GM20000 (cell line): ENCODE results near the gene TSEN2.
A peak's percentile ranks its signal among the peaks of the same experiment; 100 is the strongest.

Experiments
- DNase-seq: peaks from one replicate; pipeline ENCODE4 v3.0.0; 2012; ENCODE audit warnings: low spot score
- TF ChIP-seq, protein P1 (sequence below): IDR thresholded peaks from 2 replicates; pipeline ENCODE4 v1.5.1; 2012; ENCODE audit warnings: mild to moderate bottlenecking, control low read depth; ENCODE audit errors: extremely low read depth, missing control alignments

Gene TSEN2

DNA sequence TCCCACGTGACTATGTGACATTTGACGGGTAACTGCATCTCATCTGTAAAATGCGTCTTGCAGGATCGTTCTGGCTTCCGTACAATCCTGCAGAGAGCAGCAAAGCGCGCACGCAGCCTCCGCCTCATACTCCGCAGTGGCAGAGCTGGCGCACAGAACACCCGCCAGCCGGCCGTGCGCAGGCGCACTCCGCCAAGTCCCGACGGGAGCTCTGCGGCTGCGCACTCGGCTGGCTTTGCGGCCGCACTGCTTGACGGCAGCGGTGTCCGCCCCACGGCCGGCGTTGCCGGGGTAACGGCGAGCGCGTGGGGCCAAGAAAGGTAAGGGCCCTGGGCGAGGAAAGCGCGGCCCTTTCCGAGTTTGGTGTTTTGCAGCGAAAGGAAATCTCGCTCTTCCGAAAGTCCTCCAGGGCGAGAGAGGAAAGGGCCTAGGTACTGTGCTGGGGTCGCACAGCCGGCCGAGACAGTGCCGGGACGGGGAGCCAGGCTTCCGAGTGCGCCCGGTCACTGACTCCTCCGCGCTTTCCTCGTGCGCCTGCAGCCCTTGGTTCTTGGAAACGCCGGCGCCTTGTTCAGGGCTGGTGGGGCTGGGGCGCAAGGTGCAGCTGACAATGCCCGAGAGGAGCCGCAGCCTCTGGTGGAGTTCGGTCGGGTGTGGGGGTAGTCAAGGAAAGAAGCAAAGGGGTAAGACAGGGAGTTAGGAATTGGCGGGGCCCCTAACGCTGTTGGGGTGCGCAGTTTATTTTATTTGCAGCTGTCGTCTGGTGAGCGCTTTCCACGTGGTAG is at the start of gene TSEN2:
TSS of gene TSEN2 (plus strand) at position 283 of the 785 bp plus-strand sequence. CDS start 5,321 bp downstream, outside the sequence.
- DNase-seq = peak; percentile 97
- TF ChIP-seq, protein P1, sequence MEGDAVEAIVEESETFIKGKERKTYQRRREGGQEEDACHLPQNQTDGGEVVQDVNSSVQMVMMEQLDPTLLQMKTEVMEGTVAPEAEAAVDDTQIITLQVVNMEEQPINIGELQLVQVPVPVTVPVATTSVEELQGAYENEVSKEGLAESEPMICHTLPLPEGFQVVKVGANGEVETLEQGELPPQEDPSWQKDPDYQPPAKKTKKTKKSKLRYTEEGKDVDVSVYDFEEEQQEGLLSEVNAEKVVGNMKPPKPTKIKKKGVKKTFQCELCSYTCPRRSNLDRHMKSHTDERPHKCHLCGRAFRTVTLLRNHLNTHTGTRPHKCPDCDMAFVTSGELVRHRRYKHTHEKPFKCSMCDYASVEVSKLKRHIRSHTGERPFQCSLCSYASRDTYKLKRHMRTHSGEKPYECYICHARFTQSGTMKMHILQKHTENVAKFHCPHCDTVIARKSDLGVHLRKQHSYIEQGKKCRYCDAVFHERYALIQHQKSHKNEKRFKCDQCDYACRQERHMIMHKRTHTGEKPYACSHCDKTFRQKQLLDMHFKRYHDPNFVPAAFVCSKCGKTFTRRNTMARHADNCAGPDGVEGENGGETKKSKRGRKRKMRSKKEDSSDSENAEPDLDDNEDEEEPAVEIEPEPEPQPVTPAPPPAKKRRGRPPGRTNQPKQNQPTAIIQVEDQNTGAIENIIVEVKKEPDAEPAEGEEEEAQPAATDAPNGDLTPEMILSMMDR = no peak

DNA sequence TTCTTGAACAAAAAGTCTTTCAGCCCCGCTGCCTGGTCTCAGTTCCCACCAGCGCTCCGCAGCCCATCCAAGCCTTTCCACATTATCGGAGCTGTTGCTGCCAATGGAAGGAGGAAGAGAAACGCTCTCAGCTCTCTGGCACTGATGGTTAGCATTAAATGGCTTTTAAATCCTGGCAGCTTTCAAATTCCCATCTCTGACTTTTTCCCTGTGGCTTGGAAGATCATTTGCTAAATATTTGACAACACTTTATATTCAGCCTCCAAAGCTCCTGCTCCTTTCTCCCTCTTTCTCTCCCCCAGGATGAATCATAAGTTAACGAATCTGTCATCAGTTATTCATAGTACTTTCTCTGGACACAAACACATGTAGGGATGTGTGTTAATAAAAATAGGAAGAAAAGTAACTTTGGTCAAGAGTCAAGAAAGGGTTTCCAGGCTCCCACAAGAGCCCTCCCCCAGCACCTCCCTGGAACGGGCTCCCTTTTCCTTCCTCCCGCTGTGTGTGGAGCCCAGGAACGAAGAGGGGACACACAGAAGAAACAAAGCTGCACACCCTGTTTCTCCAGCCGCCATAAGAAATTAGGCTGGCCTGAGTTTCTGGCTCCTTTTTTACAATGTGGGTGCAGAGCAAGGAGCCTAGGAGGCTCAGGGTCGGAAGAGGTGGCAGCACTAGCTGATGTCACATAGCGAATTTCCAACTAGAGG is 47.6 kb upstream of the TSEN2 start:
- no peak for DNase-seq
- TF ChIP-seq, protein P1 = no peak

DNA sequence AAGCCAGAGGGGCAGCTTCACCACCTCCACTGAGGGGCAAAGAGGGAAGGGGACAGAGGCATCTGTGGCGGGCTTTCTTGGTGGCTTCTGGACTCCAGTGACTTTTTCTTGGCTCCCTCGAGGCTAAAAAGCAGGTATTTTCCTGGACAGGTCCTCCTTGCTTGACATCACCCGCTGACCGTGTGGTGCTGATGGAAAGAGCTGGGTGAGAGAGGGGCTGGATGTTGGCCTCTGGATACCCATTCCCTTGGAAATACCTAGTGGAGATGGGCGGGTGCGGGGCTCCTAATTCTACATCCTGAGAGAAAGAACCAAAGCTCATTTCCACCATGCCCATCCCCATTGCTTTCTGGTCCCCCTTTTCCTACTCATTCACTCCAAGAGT is 47.1 kb upstream of the TSEN2 start:
- DNase-seq = no peak
- TF ChIP-seq, protein P1 = no peak

DNA sequence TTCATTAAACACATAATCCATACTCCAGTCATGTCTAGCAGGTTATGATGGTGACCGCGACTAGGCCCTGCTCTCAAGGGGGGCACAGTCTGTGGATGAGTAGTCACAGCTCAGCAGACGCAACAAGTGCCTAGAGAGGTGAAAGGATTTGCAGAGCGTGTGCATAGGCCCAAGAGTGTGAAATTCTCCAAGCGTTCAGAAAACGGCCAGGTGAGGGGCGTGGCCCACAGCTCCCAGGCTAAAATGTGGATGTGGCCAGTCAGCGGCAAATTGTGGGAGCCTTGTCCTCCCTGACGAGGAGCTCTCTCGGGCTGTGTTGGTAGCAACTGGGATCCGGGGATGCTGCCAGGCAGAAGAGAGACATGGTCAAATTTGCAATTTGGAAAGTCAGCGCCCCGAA is 46.4 kb upstream of the TSEN2 start:
- TF ChIP-seq, protein P1 = no peak
- no peak for DNase-seq

DNA sequence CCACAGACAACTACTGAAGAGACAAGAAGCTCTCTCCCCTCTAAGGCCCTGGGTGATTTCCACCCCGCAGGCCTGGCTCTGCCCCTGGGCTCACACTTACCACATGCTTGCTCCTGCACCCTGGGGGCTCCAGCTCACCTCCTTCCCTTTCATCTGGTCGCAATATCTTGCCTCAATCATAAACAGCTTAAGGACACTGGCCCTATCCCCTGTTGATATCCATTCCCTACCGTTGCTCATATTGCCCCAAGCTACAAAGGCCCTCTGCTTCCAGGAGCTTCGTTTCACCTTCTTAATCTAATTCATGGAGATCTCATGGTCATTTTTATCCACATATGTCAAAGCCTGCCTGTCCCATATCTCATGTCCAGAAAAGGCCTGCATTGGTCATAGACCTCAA is 46.0 kb upstream of the TSEN2 start:
- TF ChIP-seq, protein P1 = no peak
- no peak for DNase-seq

DNA sequence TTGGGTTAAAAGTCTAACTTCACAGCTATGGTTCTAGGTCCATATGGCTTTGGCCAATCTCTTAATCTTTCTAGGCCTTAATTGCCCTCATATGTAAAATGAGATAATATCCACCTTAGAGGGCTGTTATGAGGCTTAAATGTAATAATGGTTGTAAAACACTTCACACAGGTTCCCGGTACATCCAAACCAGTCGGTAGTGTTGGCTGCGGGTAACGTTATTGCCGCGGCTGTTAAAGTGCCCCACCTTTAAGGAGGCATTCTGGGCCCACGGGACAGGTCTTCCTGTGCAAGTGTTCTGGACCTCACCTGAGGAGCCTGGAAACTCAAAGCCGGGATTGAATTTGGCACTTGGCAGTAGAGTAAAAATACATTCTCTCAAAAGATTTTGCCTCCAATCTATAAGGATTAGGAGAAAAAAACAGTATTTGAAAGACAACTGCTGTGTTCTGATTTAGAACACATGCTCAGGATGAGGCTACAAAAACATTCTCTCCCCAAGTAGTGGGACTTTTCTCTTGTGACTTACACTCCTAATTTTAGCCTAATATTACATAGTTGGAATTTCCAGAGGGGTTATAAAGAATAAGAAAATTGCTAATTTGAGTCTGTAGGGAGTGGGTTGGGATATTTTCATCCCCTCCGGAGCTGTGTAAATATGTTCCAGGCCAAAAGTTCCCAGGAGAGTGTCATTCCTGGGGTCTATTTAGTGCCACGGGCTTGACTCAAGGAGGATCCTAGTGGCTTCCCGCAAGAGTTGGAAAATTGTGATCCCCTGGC is 44.9 kb upstream of the TSEN2 start:
- no peak for DNase-seq
- TF ChIP-seq, protein P1 = no peak
